Measurements from ENCODE around the gene GDAP2.
"Not testable (repeated sequence)": the region's sequence is repeated elsewhere in the genome, so short reads cannot be mapped to it uniquely, and the experiment has no call there.

The GDAP2 gene

DNA sequence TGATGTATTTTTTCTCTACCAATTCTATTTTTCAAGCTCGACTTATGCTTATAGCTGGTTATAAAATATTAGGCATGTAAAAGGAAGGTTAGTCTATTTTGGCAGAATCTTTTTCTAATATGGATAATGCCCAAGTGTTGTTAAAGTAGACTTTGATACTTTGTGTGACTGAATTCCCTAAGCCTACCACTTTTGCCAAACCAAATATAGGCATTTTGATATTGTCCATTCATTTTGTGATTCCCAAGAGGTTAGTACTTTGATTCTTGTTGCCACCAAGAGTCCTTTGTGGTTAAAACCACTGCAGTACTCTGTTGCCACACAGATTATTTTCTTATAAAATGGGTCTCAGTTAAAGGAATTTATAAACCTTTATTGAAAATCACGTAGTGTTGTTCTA, 4.3 kb upstream of the GDAP2 start:
- H3K27me3 ChIP-seq (ENCODE audit: control insufficient read depth in 1 of 2, insufficient read depth in 2 of 2, low read length in 2 of 2) = no peaks in the 10 kb centered on the region
- peaks cover 8% of the 10 kb centered on the region for H3K4me1 ChIP-seq (ENCODE audit: control insufficient read depth, insufficient read depth, low read length)
- H3K4me3 ChIP-seq (ENCODE audit: low read length in 2 of 2) = no peak overlapping the region
- no peak overlapping the region for H3K9ac ChIP-seq (ENCODE audit: low read length in 2 of 2)
- H3K36me3 ChIP-seq (ENCODE audit: control insufficient read depth in 2 of 2, insufficient read depth in 2 of 2, low read length in 2 of 2) = peaks cover 4 to 17% of the 10 kb centered on the region in 2 donors
- no peak overlapping the region for H3K27ac ChIP-seq (ENCODE audit: low read length)
- H3K9me3 ChIP-seq (ENCODE audit: control insufficient read depth in 2 of 2, low read length in 2 of 2) = no peaks in the 10 kb centered on the region

DNA sequence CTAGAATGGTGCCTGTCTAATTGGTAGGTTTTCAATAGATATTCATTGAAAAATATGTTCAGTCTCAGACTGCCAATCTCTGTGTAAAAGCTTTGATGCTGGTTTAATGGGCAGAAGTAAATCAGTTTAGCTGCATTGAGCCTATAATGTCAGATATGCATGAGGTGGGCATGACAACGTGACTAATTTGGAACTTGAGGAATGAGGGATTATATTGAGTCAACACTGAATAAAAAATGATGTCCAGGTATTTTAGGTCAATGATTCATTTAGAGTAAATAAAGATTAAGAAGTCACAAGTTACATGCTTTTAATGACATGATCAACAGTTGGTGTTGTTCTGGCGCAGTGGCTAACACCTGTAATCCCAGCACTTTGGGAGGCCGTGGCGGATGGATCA, 3.2 kb upstream of the GDAP2 start:
- Histone ChIP-seq H3K27me3 (ENCODE audit: control insufficient read depth in 1 of 2, insufficient read depth in 2 of 2, low read length in 2 of 2) (no peaks in the 10 kb centered on the region), H3K36me3 (ENCODE audit: control insufficient read depth in 2 of 2, insufficient read depth in 2 of 2, low read length in 2 of 2) (peaks cover 4 to 8% of the 10 kb centered on the region in 2 donors), H3K4me1 (ENCODE audit: control insufficient read depth, insufficient read depth, low read length) (peaks cover 14% of the 10 kb centered on the region), H3K9ac (ENCODE audit: low read length in 2 of 2) (no peak overlapping the region), H3K4me3 (ENCODE audit: low read length in 2 of 2) (no peak overlapping the region), H3K27ac (ENCODE audit: low read length) (no peak overlapping the region), H3K9me3 (ENCODE audit: control insufficient read depth in 2 of 2, low read length in 2 of 2) (no peaks in the 10 kb centered on the region)

DNA sequence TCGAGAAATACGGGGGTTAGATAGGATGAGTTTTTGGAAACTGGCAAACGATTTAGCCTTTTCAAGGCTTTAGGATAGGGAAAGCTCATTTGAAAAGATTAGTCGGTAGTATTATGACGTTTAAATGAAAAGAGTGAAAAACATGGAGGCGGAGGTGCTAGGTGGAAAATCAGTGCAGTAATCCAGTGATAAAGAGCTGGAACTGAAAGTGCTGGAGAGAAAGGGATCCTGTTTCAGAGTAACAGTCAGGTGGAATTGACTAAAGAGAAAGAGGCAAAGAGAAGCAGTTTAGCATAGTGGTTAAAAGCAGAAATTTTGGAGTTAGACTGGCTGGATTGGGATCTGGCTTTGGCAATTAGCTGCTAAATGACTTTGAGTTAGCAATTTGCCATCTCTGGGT, 1.1 kb upstream of the GDAP2 start:
- Histone ChIP-seq H3K9ac (ENCODE audit: low read length in 2 of 2) (peak overlapping the region; percentile 78 to 86), H3K9me3 (ENCODE audit: control insufficient read depth in 2 of 2, low read length in 2 of 2) (no peaks in the 10 kb centered on the region), H3K27ac (ENCODE audit: low read length) (no peak overlapping the region), H3K36me3 (ENCODE audit: control insufficient read depth in 2 of 2, insufficient read depth in 2 of 2, low read length in 2 of 2) (peaks cover 4% of the 10 kb centered on the region in 2 donors), H3K4me3 (ENCODE audit: low read length in 2 of 2) (peak overlapping the region; percentile 94 to 100), H3K27me3 (ENCODE audit: control insufficient read depth in 1 of 2, insufficient read depth in 2 of 2, low read length in 2 of 2) (no peaks in the 10 kb centered on the region), H3K4me1 (ENCODE audit: control insufficient read depth, insufficient read depth, low read length) (peaks cover 14% of the 10 kb centered on the region)

DNA sequence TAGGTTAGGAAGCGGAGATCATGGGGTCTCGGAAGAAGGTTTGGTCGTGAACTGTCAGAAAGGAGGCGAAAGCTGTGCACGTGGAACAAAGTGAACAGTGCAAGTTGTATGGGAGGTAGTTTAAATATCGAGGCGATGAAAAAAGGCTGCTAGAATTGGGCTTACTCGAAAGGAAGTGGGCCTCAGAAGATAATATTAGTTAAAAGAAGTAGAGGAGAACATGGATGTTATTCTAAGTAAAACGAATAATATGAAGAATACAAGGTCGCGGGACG, 689 bp upstream of the GDAP2 start:
- H3K36me3 ChIP-seq (ENCODE audit: control insufficient read depth in 2 of 2, insufficient read depth in 2 of 2, low read length in 2 of 2) = peaks cover 4% of the 10 kb centered on the region in 2 donors
- H3K9me3 ChIP-seq (ENCODE audit: control insufficient read depth in 2 of 2, low read length in 2 of 2) = no peaks in the 10 kb centered on the region
- no peaks in the 10 kb centered on the region for H3K27me3 ChIP-seq (ENCODE audit: control insufficient read depth in 1 of 2, insufficient read depth in 2 of 2, low read length in 2 of 2)
- H3K4me1 ChIP-seq (ENCODE audit: control insufficient read depth, insufficient read depth, low read length) = peaks cover 14% of the 10 kb centered on the region
- no peak overlapping the region for H3K27ac ChIP-seq (ENCODE audit: low read length)
- peak overlapping the region; percentile 94 to 100 for H3K4me3 ChIP-seq (ENCODE audit: low read length in 2 of 2)
- peak overlapping the region; percentile 78 to 86 for H3K9ac ChIP-seq (ENCODE audit: low read length in 2 of 2)

GRCh38 chr1:117928881-117929342, 509 bp downstream of the GDAP2 start:
- Histone ChIP-seq H3K9ac (ENCODE audit: low read length in 2 of 2) (peak overlapping the region; percentile 76 to 86), H3K27ac (ENCODE audit: low read length) (peak overlapping the region; percentile 58), H3K9me3 (ENCODE audit: control insufficient read depth in 2 of 2, low read length in 2 of 2) (no peaks in the 10 kb centered on the region), H3K36me3 (ENCODE audit: control insufficient read depth in 2 of 2, insufficient read depth in 2 of 2, low read length in 2 of 2) (no peaks in the 10 kb centered on the region), H3K27me3 (ENCODE audit: control insufficient read depth in 1 of 2, insufficient read depth in 2 of 2, low read length in 2 of 2) (no peaks in the 10 kb centered on the region), H3K4me1 (ENCODE audit: control insufficient read depth, insufficient read depth, low read length) (peaks cover 14% of the 10 kb centered on the region), H3K4me3 (ENCODE audit: low read length in 2 of 2) (peak overlapping the region; percentile 94 to 100)

DNA sequence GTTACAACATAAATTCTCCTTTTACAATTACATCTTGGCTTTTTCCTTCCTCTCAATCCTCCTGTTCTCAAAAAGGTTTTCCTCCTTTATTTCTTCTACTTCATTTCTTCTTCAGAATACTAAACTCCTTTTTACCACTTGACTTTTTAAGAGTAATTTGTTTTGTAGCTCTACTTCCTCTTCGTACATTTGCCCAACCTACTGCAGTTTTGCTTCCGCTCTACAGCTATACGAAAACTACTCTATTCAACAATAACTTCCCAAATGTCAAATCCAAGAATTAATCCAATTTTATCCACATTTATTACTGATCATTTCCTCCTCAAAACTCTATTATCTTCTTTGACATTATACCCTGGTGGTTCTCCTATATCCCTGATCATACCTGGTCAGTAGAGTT, 3.4 kb downstream of the GDAP2 start:
- Histone ChIP-seq H3K36me3 (ENCODE audit: control insufficient read depth in 2 of 2, insufficient read depth in 2 of 2, low read length in 2 of 2) (no peaks in the 10 kb centered on the region), H3K9me3 (ENCODE audit: control insufficient read depth in 2 of 2, low read length in 2 of 2) (no peaks in the 10 kb centered on the region), H3K27ac (ENCODE audit: low read length) (no peak overlapping the region), H3K27me3 (ENCODE audit: control insufficient read depth in 1 of 2, insufficient read depth in 2 of 2, low read length in 2 of 2) (no peaks in the 10 kb centered on the region), H3K4me1 (ENCODE audit: control insufficient read depth, insufficient read depth, low read length) (peaks cover 13% of the 10 kb centered on the region), H3K4me3 (ENCODE audit: low read length in 2 of 2) (no peak overlapping the region), H3K9ac (ENCODE audit: low read length in 2 of 2) (no peak overlapping the region)

DNA sequence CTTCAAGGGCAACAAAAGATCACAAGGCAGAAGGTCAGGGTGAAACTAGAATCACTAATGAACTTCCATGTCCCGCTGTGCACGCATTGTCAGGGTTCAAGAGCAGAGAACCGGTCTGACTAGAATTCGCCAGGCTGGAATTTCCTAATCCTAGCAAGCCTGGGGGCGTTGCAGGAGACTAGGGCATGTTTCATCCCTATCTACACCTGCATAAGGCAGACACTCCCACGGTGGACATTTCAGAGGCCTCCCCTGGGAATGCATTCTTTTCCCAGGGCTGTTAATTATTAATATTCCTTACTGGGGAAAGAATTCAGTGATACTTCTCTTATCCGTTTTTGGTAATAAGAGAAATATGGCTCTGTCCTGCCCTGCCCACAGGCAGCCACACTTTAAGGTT, 6.7 kb downstream of the GDAP2 start:
- not testable (repeated sequence) for H3K9me3 ChIP-seq (ENCODE audit: control insufficient read depth in 2 of 2, low read length in 2 of 2); H3K27ac ChIP-seq (ENCODE audit: low read length); H3K4me3 ChIP-seq (ENCODE audit: low read length in 2 of 2); H3K4me1 ChIP-seq (ENCODE audit: control insufficient read depth, insufficient read depth, low read length); H3K27me3 ChIP-seq (ENCODE audit: control insufficient read depth in 1 of 2, insufficient read depth in 2 of 2, low read length in 2 of 2); H3K9ac ChIP-seq (ENCODE audit: low read length in 2 of 2)
- peaks cover 0 to 11% of the 10 kb centered on the region in 2 donors for H3K36me3 ChIP-seq (ENCODE audit: control insufficient read depth in 2 of 2, insufficient read depth in 2 of 2, low read length in 2 of 2)

DNA sequence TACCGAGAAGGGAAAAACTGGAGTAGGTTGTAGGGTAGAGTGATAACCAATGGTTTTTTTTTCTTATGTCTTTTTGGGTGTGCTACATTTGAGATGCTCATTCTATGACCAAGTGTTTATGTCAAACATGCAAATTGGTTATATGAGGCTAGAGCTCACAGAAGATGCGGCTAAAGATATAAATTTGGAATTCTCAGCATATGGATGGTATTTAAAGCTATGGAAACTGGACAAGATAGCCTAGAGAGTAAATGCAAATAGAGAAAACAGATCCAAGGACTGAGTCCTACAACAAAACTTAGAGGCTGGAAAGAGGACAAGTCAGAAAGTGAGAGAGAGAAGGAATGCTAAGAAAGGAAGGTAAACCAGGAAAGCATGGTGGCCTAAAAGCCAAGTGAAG, 7.4 kb downstream of the GDAP2 start:
- H3K9ac ChIP-seq (ENCODE audit: low read length in 2 of 2) = no peak overlapping the region
- H3K9me3 ChIP-seq (ENCODE audit: control insufficient read depth in 2 of 2, low read length in 2 of 2) = no peaks in the 10 kb centered on the region
- no peak overlapping the region for H3K4me3 ChIP-seq (ENCODE audit: low read length in 2 of 2)
- no peaks in the 10 kb centered on the region for H3K4me1 ChIP-seq (ENCODE audit: control insufficient read depth, insufficient read depth, low read length)
- H3K27me3 ChIP-seq (ENCODE audit: control insufficient read depth in 1 of 2, insufficient read depth in 2 of 2, low read length in 2 of 2) = no peaks in the 10 kb centered on the region
- H3K27ac ChIP-seq (ENCODE audit: low read length) = no peak overlapping the region
- peaks cover 0 to 15% of the 10 kb centered on the region in 2 donors for H3K36me3 ChIP-seq (ENCODE audit: control insufficient read depth in 2 of 2, insufficient read depth in 2 of 2, low read length in 2 of 2)

DNA sequence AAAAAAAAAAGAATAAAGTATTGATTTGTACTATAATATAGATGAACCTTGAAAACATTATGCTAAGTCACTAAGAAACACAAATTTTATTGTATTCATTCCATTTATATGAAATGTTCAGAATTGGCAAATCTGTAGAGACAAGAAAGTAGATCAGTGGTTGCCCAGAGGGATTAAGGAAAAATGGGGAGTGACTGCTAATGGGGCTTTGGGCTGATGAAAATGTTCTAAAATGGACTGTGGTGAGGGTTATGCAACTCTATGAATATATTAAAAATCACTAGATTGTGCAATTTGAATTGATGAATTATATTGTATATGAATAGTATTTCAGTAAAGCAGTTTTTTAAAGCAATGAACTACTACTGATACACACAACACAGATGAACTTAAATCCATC, 10.0 kb downstream of the GDAP2 start:
- Histone ChIP-seq H3K4me1 (ENCODE audit: control insufficient read depth, insufficient read depth, low read length) (no peaks in the 10 kb centered on the region), H3K9me3 (ENCODE audit: control insufficient read depth in 2 of 2, low read length in 2 of 2) (no peaks in the 10 kb centered on the region), H3K36me3 (ENCODE audit: control insufficient read depth in 2 of 2, insufficient read depth in 2 of 2, low read length in 2 of 2) (peaks cover 10 to 30% of the 10 kb centered on the region in 2 donors)

DNA sequence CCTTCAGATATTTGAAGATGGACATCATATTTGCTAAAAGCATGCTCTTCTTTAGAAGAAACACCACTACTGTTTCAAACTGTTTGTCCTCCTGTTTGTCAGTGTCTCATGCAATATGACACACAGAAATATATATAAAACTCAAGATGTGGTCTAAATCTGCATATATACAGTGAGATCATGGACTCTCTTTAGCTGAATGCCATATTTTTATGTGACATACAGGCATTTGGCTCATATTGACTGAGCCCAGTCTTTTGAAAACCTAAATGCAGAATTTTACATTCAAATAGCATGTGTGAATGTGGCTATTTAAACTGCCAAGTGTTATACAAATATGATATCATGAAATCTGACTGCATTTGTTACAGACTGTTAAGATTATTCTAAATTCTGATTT, 18.4 kb downstream of the GDAP2 start:
- H3K4me3 ChIP-seq (ENCODE audit: low read length in 2 of 2) = no peak overlapping the region
- H3K9ac ChIP-seq (ENCODE audit: low read length in 2 of 2) = no peak overlapping the region
- H3K36me3 ChIP-seq (ENCODE audit: control insufficient read depth in 2 of 2, insufficient read depth in 2 of 2, low read length in 2 of 2) = peaks cover 14 to 56% of the 10 kb centered on the region in 2 donors
- H3K4me1 ChIP-seq (ENCODE audit: control insufficient read depth, insufficient read depth, low read length) = no peaks in the 10 kb centered on the region
- no peaks in the 10 kb centered on the region for H3K27me3 ChIP-seq (ENCODE audit: control insufficient read depth in 1 of 2, insufficient read depth in 2 of 2, low read length in 2 of 2)
- H3K9me3 ChIP-seq (ENCODE audit: control insufficient read depth in 2 of 2, low read length in 2 of 2) = no peaks in the 10 kb centered on the region
- H3K27ac ChIP-seq (ENCODE audit: low read length) = no peak overlapping the region

More for the DNA sequence above, 10.0 kb downstream of the GDAP2 start:
- Histone ChIP-seq H3K27ac (ENCODE audit: low read length) (no peak overlapping the region), H3K4me3 (ENCODE audit: low read length in 2 of 2) (no peak overlapping the region), H3K27me3 (ENCODE audit: control insufficient read depth in 1 of 2, insufficient read depth in 2 of 2, low read length in 2 of 2) (no peaks in the 10 kb centered on the region), H3K9ac (ENCODE audit: low read length in 2 of 2) (no peak overlapping the region)

- Histone ChIP-seq H3K27me3 (ENCODE audit: control insufficient read depth in 1 of 2, insufficient read depth in 2 of 2, low read length in 2 of 2) (no peaks in the 10 kb centered on the region), H3K9ac (ENCODE audit: low read length in 2 of 2) (no peak overlapping the region), H3K27ac (ENCODE audit: low read length) (no peak overlapping the region), H3K4me1 (ENCODE audit: control insufficient read depth, insufficient read depth, low read length) (no peaks in the 10 kb centered on the region), H3K36me3 (ENCODE audit: control insufficient read depth in 2 of 2, insufficient read depth in 2 of 2, low read length in 2 of 2) (peaks cover 15 to 29% of the 10 kb centered on the region in 2 donors), H3K9me3 (ENCODE audit: control insufficient read depth in 2 of 2, low read length in 2 of 2) (no peaks in the 10 kb centered on the region), H3K4me3 (ENCODE audit: low read length in 2 of 2) (no peak overlapping the region)
These were observed 24.4 kb downstream of the GDAP2 start for GRCh38 chr1:117905019-117905418.

Measured in stomach smooth muscle (tissue), 2 donors.